Activated CD4-positive, alpha-beta T cell treated with anti-CD3 and anti-CD28 coated beads, Interleukin-2, amount 10 ng/mL, durations not matched to agents 24 days and 14 days (primary cell): ENCODE data around the gene PIEZO2. TPM values are rescaled to one million over a fixed set of nuclear protein-coding genes. Genes with fewer than 3 reads are reported as not detected.

ENCODE experiments used
- DNase-seq: peaks from one replicate; pipeline ENCODE4 v3.0.0; 2022
- H3K27ac Mint-ChIP-seq: one replicate; pipeline ENCODE4 v1.8.0; 2022; ENCODE audit warnings: mild to moderate bottlenecking, mixed read lengths
- H3K27me3 Mint-ChIP-seq: one replicate; pipeline ENCODE4 v1.8.0; 2022; ENCODE audit warnings: mixed read lengths
- H3K36me3 Mint-ChIP-seq: one replicate; pipeline ENCODE4 v1.8.0; 2022; ENCODE audit warnings: low read depth, mild to moderate bottlenecking, mixed read lengths
- H3K4me1 Mint-ChIP-seq: one replicate; pipeline ENCODE4 v1.8.0; 2021; ENCODE audit warnings: mixed read lengths
- H3K4me3 Mint-ChIP-seq: one replicate; pipeline ENCODE4 v1.8.0; 2022; ENCODE audit warnings: mild to moderate bottlenecking, moderate library complexity, mixed read lengths
- H3K9me3 Mint-ChIP-seq: one replicate; pipeline ENCODE4 v1.8.0; 2021; ENCODE audit warnings: mixed read lengths
- intact Hi-C: fragments of 100-400 bp; cut with micrococcal nuclease; formaldehyde crosslinking; loops from one replicate; pipeline ENCODE4 v1.15.1; 2023
- total RNA-seq: library from RNA; stranded (reverse); gene quantifications from 2 replicates; pipeline ENCODE4 v1.2.3, GENCODE V29; 2022

The PIEZO2 gene
- total RNA-seq, 1 donor from 2014 or later = not detected

DNA sequence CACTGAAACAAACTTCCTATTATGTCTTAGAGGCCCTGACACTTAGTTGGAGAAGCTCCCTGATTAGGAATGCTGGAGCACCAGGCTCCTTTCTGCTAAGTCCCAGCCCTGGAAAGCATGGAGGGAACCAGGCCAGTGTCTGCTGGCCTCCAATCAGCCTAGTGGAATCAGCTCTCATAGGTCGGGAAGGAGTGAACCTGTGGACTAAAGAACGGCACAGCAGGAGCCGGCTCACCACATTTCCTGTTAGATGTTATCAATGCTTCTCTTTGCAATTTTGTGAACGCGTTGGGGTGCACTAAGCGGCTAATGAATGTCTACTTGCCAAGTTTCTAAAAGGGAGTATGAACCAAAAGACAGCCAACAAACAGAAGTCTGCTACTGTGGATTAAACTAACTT, 326.9 kb downstream of the PIEZO2 start:
- no peak overlapping the region for H3K4me3 Mint-ChIP-seq
- H3K27me3 Mint-ChIP-seq = peaks cover 21% of the 10 kb centered on the region
- H3K9me3 Mint-ChIP-seq = peaks cover 4% of the 10 kb centered on the region
- intact Hi-C loops = no loop called here
- peak; percentile 61 for DNase-seq
- no peak overlapping the region for H3K27ac Mint-ChIP-seq
- H3K4me1 Mint-ChIP-seq = peaks cover 4% of the 10 kb centered on the region
- no peaks in the 10 kb centered on the region for H3K36me3 Mint-ChIP-seq

DNA sequence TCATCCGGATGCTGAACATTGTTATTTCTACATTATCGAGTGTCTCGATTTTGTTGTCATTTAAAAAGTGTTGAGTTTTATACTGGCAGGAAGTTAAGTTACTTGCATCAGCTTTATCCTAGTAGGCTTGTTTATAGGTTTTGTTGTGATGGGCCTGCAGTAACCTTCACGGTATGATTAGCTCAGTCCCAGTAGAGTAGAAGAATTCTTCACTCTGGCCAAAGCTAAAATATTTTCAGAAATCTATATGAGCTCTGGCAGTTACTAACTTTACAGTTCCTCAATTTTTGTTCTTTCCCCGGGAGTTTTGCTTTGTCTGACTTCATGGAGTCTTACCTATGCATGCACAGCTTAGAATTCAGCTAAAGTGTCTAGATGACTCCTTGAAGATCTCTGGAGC, 328.7 kb downstream of the PIEZO2 start:
- no peak overlapping the region for H3K27ac Mint-ChIP-seq
- DNase-seq = no peak
- H3K9me3 Mint-ChIP-seq = peaks cover 4% of the 10 kb centered on the region
- no peak overlapping the region for H3K4me3 Mint-ChIP-seq
- H3K36me3 Mint-ChIP-seq = no peaks in the 10 kb centered on the region
- intact Hi-C loops = no loop called here
- peaks cover 4% of the 10 kb centered on the region for H3K4me1 Mint-ChIP-seq
- peaks cover 19% of the 10 kb centered on the region for H3K27me3 Mint-ChIP-seq

DNA sequence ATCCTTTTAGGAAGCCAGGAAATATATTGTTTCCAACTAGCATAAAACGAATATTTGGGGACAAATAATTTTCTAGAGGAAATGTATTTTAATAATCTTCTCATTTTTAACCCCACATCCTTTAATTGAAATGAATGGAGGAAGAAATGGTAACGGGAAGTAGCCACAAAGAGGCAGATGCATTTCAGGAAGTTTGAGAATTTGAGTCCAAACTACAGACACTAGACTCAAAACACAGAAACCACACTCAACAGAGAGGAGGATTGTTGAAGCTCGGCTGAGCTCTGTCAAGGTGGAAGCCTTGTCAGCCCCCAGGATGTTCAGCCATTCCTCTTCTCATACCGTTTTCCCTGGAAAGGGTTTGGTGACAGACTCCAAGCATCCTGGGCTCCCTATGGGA, 335.0 kb downstream of the PIEZO2 start:
- peak; percentile 33 for DNase-seq
- H3K4me3 Mint-ChIP-seq = no peak overlapping the region
- H3K27ac Mint-ChIP-seq = no peak overlapping the region
- H3K4me1 Mint-ChIP-seq = no peaks in the 10 kb centered on the region
- H3K27me3 Mint-ChIP-seq = no peaks in the 10 kb centered on the region
- no peaks in the 10 kb centered on the region for H3K36me3 Mint-ChIP-seq
- no peaks in the 10 kb centered on the region for H3K9me3 Mint-ChIP-seq
- intact Hi-C loops = no loop called here

DNA sequence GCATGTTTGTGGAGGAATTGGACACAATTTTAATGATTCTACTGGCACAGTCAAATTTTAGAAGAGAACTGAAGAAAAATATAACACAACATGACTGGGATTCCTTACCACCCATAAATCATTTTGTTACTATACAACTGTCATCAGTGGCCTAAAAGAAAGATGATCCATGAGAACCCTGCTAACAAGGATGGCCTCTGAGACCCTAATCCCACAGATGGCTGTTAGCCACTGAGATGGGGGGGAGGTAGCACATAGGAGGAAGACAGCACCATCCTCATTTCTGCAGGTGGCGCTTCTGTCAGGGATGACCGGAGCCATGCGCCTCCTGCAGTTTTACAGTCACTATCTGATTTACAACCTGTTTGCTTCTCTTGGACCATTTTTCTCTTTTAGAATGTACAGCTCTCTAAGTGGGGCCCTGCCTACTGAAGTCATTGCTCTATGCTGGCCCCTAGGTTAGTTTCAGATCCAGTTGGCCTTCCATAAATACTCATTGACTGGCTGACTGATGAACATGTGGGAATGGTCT, 343.7 kb downstream of the PIEZO2 start:
- no peaks in the 10 kb centered on the region for H3K27me3 Mint-ChIP-seq
- intact Hi-C loops = no loop called here
- H3K27ac Mint-ChIP-seq = no peak overlapping the region
- no peak overlapping the region for H3K4me3 Mint-ChIP-seq
- H3K4me1 Mint-ChIP-seq = no peaks in the 10 kb centered on the region
- DNase-seq = peak; percentile 26
- no peaks in the 10 kb centered on the region for H3K36me3 Mint-ChIP-seq
- H3K9me3 Mint-ChIP-seq = no peaks in the 10 kb centered on the region

- H3K36me3 Mint-ChIP-seq = no peaks in the 10 kb centered on the region
- H3K27ac Mint-ChIP-seq = no peak overlapping the region
- H3K4me1 Mint-ChIP-seq = no peaks in the 10 kb centered on the region
- DNase-seq = peak; percentile 43
- no peaks in the 10 kb centered on the region for H3K9me3 Mint-ChIP-seq
- intact Hi-C loops = no loop called here
- H3K27me3 Mint-ChIP-seq = no peaks in the 10 kb centered on the region
- no peak overlapping the region for H3K4me3 Mint-ChIP-seq
Observed at GRCh38 chr18:10804126-10804525, 345.2 kb downstream of the PIEZO2 start.

GRCh38 chr18:10798727-10799550, 350.4 kb downstream of the PIEZO2 start:
- no peaks in the 10 kb centered on the region for H3K9me3 Mint-ChIP-seq
- no peak overlapping the region for H3K4me3 Mint-ChIP-seq
- intact Hi-C loops = no loop called here
- H3K27me3 Mint-ChIP-seq = peaks cover 2% of the 10 kb centered on the region
- no peaks in the 10 kb centered on the region for H3K4me1 Mint-ChIP-seq
- no peak for DNase-seq
- H3K36me3 Mint-ChIP-seq = no peaks in the 10 kb centered on the region
- no peak overlapping the region for H3K27ac Mint-ChIP-seq

- intact Hi-C loops = no loop called here
- no peak overlapping the region for H3K4me3 Mint-ChIP-seq
- no peaks in the 10 kb centered on the region for H3K9me3 Mint-ChIP-seq
- DNase-seq = no peak
- peaks cover 7% of the 10 kb centered on the region for H3K27me3 Mint-ChIP-seq
- H3K27ac Mint-ChIP-seq = no peak overlapping the region
- H3K4me1 Mint-ChIP-seq = no peaks in the 10 kb centered on the region
- H3K36me3 Mint-ChIP-seq = no peaks in the 10 kb centered on the region
Observed at GRCh38 chr18:10797896-10798295, 351.5 kb downstream of the PIEZO2 start.

DNA sequence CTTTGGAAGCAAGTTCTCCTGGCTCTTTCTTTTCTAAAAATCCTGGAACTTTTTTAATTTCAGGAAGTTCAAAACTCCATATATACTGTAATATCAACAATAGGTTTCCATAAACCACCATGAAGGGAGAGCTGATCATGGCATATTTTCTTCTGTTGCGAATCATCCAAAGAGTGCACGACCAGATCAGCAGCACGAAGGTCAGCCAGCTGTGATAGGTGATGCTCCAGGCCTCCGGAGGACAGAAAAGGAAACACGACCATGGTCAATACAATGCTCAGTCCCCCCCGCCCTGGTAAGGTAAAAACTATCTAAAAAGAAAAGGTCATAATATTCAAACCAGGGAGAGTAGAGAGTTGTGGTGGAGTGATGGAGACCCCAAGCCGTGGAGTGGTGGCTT, 354.6 kb downstream of the PIEZO2 start:
- Mint-ChIP-seq H3K27ac (no peak overlapping the region), H3K4me3 (no peak overlapping the region), H3K36me3 (no peaks in the 10 kb centered on the region), H3K4me1 (no peaks in the 10 kb centered on the region), H3K9me3 (no peaks in the 10 kb centered on the region), H3K27me3 (peaks cover 17% of the 10 kb centered on the region)
- peak; percentile 17 for DNase-seq
- intact Hi-C loops = no loop called here

GRCh38 chr18:10793730-10794370, 355.5 kb downstream of the PIEZO2 start:
- peak; percentile 39 for DNase-seq
- no peak overlapping the region for H3K27ac Mint-ChIP-seq
- no peaks in the 10 kb centered on the region for H3K9me3 Mint-ChIP-seq
- H3K36me3 Mint-ChIP-seq = no peaks in the 10 kb centered on the region
- no peaks in the 10 kb centered on the region for H3K4me1 Mint-ChIP-seq
- H3K4me3 Mint-ChIP-seq = no peak overlapping the region
- peaks cover 21% of the 10 kb centered on the region for H3K27me3 Mint-ChIP-seq
- intact Hi-C loops = no loop called here

- peaks cover 27% of the 10 kb centered on the region for H3K27me3 Mint-ChIP-seq
- DNase-seq = no peak
Observed at GRCh38 chr18:10792181-10792580, 357.2 kb downstream of the PIEZO2 start.

GRCh38 chr18:10791169-10791831, 358.1 kb downstream of the PIEZO2 start:
- intact Hi-C loops = no loop called here
- no peaks in the 10 kb centered on the region for H3K36me3 Mint-ChIP-seq
- H3K27ac Mint-ChIP-seq = no peak overlapping the region
- no peak overlapping the region for H3K4me3 Mint-ChIP-seq
- peaks cover 4% of the 10 kb centered on the region for H3K4me1 Mint-ChIP-seq
- peaks cover 28% of the 10 kb centered on the region for H3K27me3 Mint-ChIP-seq
- DNase-seq = no peak
- H3K9me3 Mint-ChIP-seq = no peaks in the 10 kb centered on the region

More at GRCh38 chr18:10792181-10792580, 357.2 kb downstream of the PIEZO2 start:
- Mint-ChIP-seq H3K9me3 (no peaks in the 10 kb centered on the region), H3K4me1 (peaks cover 2% of the 10 kb centered on the region), H3K36me3 (no peaks in the 10 kb centered on the region), H3K27ac (no peak overlapping the region), H3K4me3 (no peak overlapping the region)
- intact Hi-C loops = no loop called here

DNA sequence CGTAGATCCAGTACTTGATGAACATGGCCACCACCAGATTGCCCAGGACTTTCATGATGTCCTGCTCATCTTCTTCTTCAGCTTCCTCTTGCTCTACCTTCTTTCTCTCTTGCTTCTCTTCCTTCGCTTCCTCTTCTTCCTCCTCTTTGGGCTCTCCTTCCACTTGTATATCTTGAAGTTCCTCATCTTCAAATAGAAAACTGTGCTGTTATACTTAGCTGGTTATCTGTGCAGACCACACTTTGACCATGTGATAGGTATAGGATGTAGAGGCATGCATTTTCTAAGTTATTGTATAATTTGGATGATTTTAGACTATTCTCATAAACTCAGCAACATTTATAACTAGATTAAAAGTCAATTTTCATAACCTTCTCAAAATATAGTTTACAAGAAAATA, 360.2 kb downstream of the PIEZO2 start:
- no peak overlapping the region for H3K4me3 Mint-ChIP-seq
- no peaks in the 10 kb centered on the region for H3K36me3 Mint-ChIP-seq
- H3K9me3 Mint-ChIP-seq = no peaks in the 10 kb centered on the region

GRCh38 chr18:10787293-10787901, 362.0 kb downstream of the PIEZO2 start:
- Mint-ChIP-seq H3K4me3 (no peak overlapping the region), H3K36me3 (no peaks in the 10 kb centered on the region), H3K27ac (no peak overlapping the region), H3K27me3 (peaks cover 55% of the 10 kb centered on the region), H3K4me1 (peaks cover 5% of the 10 kb centered on the region), H3K9me3 (no peaks in the 10 kb centered on the region)
- intact Hi-C loops = loop anchor here (1.0 kb wide), 1 partner anchor 253 kb away; no protein-coding TSS in a partner anchor
- peak; percentile 96 for DNase-seq

More for the DNA sequence above, 360.2 kb downstream of the PIEZO2 start:
- H3K27ac Mint-ChIP-seq = no peak overlapping the region
- no peak for DNase-seq
- H3K27me3 Mint-ChIP-seq = peaks cover 49% of the 10 kb centered on the region
- H3K4me1 Mint-ChIP-seq = peaks cover 5% of the 10 kb centered on the region
- intact Hi-C loops = no loop called here
